HepG2 (cell line): ENCODE results near the gene ESAM. TPM values are rescaled to one million over a fixed set of nuclear protein-coding genes. Genes with fewer than 3 reads are reported as not detected.

Experiments used
- ARID3A ChIP-seq: IDR thresholded peaks from 2 replicates; pipeline ENCODE4 v1.6.1; 2012; ENCODE audit warnings: low read depth, low read length, improper control_type of control experiment
- FOXA3 ChIP-seq: IDR thresholded peaks from 2 replicates; pipeline ENCODE4 v1.6.1; 2016; ENCODE audit warnings: missing genetic modification reagents, missing compliant biosample characterization
- NFKBIZ ChIP-seq: IDR thresholded peaks from 2 replicates; pipeline ENCODE4 v1.6.1; 2018; ENCODE audit warnings: missing genetic modification reagents, missing compliant biosample characterization
- POLR2AphosphoS5 ChIP-seq: IDR thresholded peaks from 2 replicates; pipeline ENCODE4 v1.6.1; 2012; ENCODE audit warnings: low read depth, low read length
- ZBTB3 ChIP-seq: sonication (generic); formaldehyde crosslinking; IDR thresholded peaks from 2 replicates; pipeline ENCODE4 v1.4.0; 2020; ENCODE audit warnings: low read depth, mild to moderate bottlenecking, moderate library complexity, missing genetic modification reagents, borderline replicate concordance
- ZFP36 ChIP-seq: fragments of 150-350 bp; IDR thresholded peaks from 2 replicates; pipeline ENCODE4 v1.6.1; 2018; ENCODE audit warnings: borderline replicate concordance, low read length, low read depth; ENCODE audit not compliant: partially characterized antibody
- ZHX2 ChIP-seq, 2 experiments: sonication (generic) in 1 of 2; formaldehyde crosslinking in 1 of 2; IDR thresholded peaks; 2 replicates each; pipeline versions ENCODE4 v1.6.1 to v1.9.0; 2014 to 2022; ENCODE audit warnings: antibody characterized with exemption in 1 of 2, borderline replicate concordance in 1 of 2, inconsistent platforms in 1 of 2, low read depth in 1 of 2, missing genetic modification reagents in 1 of 2
- ZNF816 ChIP-seq: sonication (generic); formaldehyde crosslinking; IDR thresholded peaks from 2 replicates; pipeline ENCODE4 v1.8.0; 2022; ENCODE audit warnings: missing genetic modification reagents, mild to moderate bottlenecking, borderline replicate concordance
- polyA plus RNA-seq, 8 experiments: library from polyadenylated mRNA; depleted of rRNA in 3 of 8; stranded (reverse) in 7 of 8; unstranded in 1 of 8; fragments of >200 nt; fragmentation: Illumina TruSeq in 4 of 8; extraction: Trizol in 4 of 8; gene quantifications; 2 replicates each; pipeline versions ENCODE4 v1.2.1 to v1.2.3, GENCODE V29; 2011 to 2016; ENCODE audit warnings: low read depth in 4 of 8, missing spikeins in 1 of 8, mixed read lengths in 1 of 8; ENCODE audit not compliant: insufficient read depth in 1 of 8
- total RNA-seq, 5 experiments: library from RNA; depleted of rRNA; stranded (reverse); fragments of >200 nt; fragmentation: Illumina TruSeq; extraction: Trizol; gene quantifications; 2 replicates each; pipeline ENCODE4 v1.2.3, GENCODE V29; 2016; ENCODE audit warnings: low read depth in 1 of 5
- TF ChIP-seq, protein P1 (sequence below): sonication (generic); formaldehyde crosslinking; IDR thresholded peaks from 2 replicates; pipeline ENCODE4 v1.5.0; 2020; ENCODE audit warnings: missing genetic modification reagents
- TF ChIP-seq, protein P2 (sequence below): sonication (generic); formaldehyde crosslinking; IDR thresholded peaks from 2 replicates; pipeline ENCODE4 v1.5.1; 2020; ENCODE audit warnings: missing genetic modification reagents, mild to moderate bottlenecking, borderline replicate concordance

ESAM gene
- total and polyA plus RNA-seq, 2 of the 13 experiments (the other 11 are each of a cell fraction or from before 2014, with no cell fraction given) = 1.2 to 6.8 TPM

GRCh38 chr11:124758355-124759265 lies 3.5 kb downstream of the ESAM start (continued):
- no peak for TF ChIP-seq ZHX2 (IDR thresholded peaks at IDR 0.05; ENCODE audit: low read depth)
- TF ChIP-seq ZHX2 (CRISPR knock-in tag; IDR thresholded peaks at IDR 0.05; ENCODE audit: borderline replicate concordance) = no peak
- no peak; the same call in 1 of the 2 replicates for TF ChIP-seq FOXA3 (CRISPR knock-in tag)
- TF ChIP-seq, protein P1, sequence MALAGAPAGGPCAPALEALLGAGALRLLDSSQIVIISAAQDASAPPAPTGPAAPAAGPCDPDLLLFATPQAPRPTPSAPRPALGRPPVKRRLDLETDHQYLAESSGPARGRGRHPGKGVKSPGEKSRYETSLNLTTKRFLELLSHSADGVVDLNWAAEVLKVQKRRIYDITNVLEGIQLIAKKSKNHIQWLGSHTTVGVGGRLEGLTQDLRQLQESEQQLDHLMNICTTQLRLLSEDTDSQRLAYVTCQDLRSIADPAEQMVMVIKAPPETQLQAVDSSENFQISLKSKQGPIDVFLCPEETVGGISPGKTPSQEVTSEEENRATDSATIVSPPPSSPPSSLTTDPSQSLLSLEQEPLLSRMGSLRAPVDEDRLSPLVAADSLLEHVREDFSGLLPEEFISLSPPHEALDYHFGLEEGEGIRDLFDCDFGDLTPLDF (CRISPR knock-in tag) = no peak
- TF ChIP-seq, protein P2, sequence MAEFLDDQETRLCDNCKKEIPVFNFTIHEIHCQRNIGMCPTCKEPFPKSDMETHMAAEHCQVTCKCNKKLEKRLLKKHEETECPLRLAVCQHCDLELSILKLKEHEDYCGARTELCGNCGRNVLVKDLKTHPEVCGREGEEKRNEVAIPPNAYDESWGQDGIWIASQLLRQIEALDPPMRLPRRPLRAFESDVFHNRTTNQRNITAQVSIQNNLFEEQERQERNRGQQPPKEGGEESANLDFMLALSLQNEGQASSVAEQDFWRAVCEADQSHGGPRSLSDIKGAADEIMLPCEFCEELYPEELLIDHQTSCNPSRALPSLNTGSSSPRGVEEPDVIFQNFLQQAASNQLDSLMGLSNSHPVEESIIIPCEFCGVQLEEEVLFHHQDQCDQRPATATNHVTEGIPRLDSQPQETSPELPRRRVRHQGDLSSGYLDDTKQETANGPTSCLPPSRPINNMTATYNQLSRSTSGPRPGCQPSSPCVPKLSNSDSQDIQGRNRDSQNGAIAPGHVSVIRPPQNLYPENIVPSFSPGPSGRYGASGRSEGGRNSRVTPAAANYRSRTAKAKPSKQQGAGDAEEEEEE (CRISPR knock-in tag) = no peak
- no peak for TF ChIP-seq ARID3A
- no peak for TF ChIP-seq ZFP36
- TF ChIP-seq NFKBIZ = no peak
- no peak for TF ChIP-seq ZNF816 (CRISPR knock-in tag)
- no peak for TF ChIP-seq POLR2AphosphoS5
- 0 out of 2 replicates have a peak, but pooled peaks have one; percentile 23 for TF ChIP-seq ZBTB3
